MM.1S (cell line): Measurements from ENCODE around the gene NFAT5.

Experiments used
- DNase-seq: peaks from one replicate; pipeline ENCODE4 v3.0.0-alpha.2; 2015
- H2AFZ ChIP-seq: fragments of 300-600 bp; sonication (generic); 2 replicates; pipeline ENCODE4 v1.6.0; 2016; ENCODE audit warnings: antibody characterized with exemption, low read length
- H3F3A ChIP-seq: fragments of 300-600 bp; sonication (generic); 2 replicates; pipeline ENCODE4 v1.6.1; 2016; ENCODE audit warnings: mild to moderate bottlenecking, antibody characterized with exemption, low read length, moderate library complexity, mixed read lengths; ENCODE audit not compliant: insufficient read depth
- H3K27ac ChIP-seq: fragments of 300-600 bp; sonication (generic); 2 replicates; pipeline ENCODE4 v1.5.1; 2016; ENCODE audit warnings: mild to moderate bottlenecking, low read length
- H3K27me3 ChIP-seq: fragments of 300-600 bp; sonication (generic); replicated peaks from 2 replicates; pipeline ENCODE4 v1.6.0; 2016; ENCODE audit warnings: low read length; ENCODE audit not compliant: insufficient read depth
- H3K36me3 ChIP-seq: fragments of 300-600 bp; sonication (generic); replicated peaks from 2 replicates; pipeline ENCODE4 v1.6.1; 2016; ENCODE audit warnings: mild to moderate bottlenecking, low read length, mixed read lengths; ENCODE audit not compliant: insufficient read depth
- H3K4me1 ChIP-seq: fragments of 300-600 bp; sonication (generic); 2 replicates; pipeline ENCODE4 v1.6.1; 2016; ENCODE audit warnings: low read length, mixed read lengths
- H3K4me2 ChIP-seq: fragments of 300-600 bp; sonication (generic); 2 replicates; pipeline ENCODE4 v1.6.0; 2016; ENCODE audit warnings: low read depth, low read length
- H3K4me3 ChIP-seq: fragments of 300-600 bp; sonication (generic); 2 replicates; pipeline ENCODE4 v1.5.1; 2016; ENCODE audit warnings: low read length, mixed read lengths
- H3K79me2 ChIP-seq: fragments of 300-600 bp; sonication (generic); 2 replicates; pipeline ENCODE4 v1.6.1; 2016; ENCODE audit warnings: mixed run types, low read length, mixed read lengths
- H3K9ac ChIP-seq: fragments of 300-600 bp; sonication (generic); 2 replicates; pipeline ENCODE4 v1.6.1; 2016; ENCODE audit warnings: low read length, mixed read lengths
- H3K9me2 ChIP-seq: fragments of 300-600 bp; sonication (generic); replicated peaks from 2 replicates; pipeline ENCODE4 v1.6.1; 2016; ENCODE audit warnings: mild to moderate bottlenecking, low read length, mixed read lengths; ENCODE audit not compliant: insufficient read depth
- H3K9me3 ChIP-seq: fragments of 300-600 bp; sonication (generic); replicated peaks from 2 replicates; pipeline ENCODE4 v1.6.1; 2016; ENCODE audit warnings: mild to moderate bottlenecking, low read length, mixed read lengths; ENCODE audit not compliant: insufficient read depth
- H4K20me1 ChIP-seq: fragments of 300-600 bp; sonication (generic); 2 replicates; pipeline ENCODE4 v1.6.1; 2016; ENCODE audit warnings: mild to moderate bottlenecking, low read length, moderate library complexity, mixed read lengths; ENCODE audit not compliant: insufficient read depth
- CTCF ChIP-seq: fragments of 300-600 bp; sonication (generic); IDR thresholded peaks from 2 replicates; pipeline ENCODE4 v1.5.1; 2016; ENCODE audit warnings: antibody characterized with exemption, low read length, mixed read lengths
- EZH2 ChIP-seq: fragments of 300-600 bp; sonication (generic); optimal IDR thresholded peaks from 2 replicates; pipeline ENCODE3; 2017; ENCODE audit warnings: low read depth, mild to moderate bottlenecking, antibody characterized with exemption, low read length, mixed read lengths
- EZH2phosphoT487 ChIP-seq: fragments of 300-600 bp; sonication (generic); IDR thresholded peaks from 2 replicates; pipeline ENCODE4 v1.6.1; 2018; ENCODE audit warnings: antibody characterized with exemption, low read length

Gene NFAT5

GRCh38 chr16:69598045-69598444, 32.3 kb downstream of the NFAT5 start:
- TF ChIP-seq CTCF (no peak), EZH2phosphoT487 (no peak), EZH2 (no peak)
- no peaks in the 10 kb centered on the region for H3K36me3 ChIP-seq
- no peak overlapping the region for H3K4me3 ChIP-seq
- no peaks in the 10 kb centered on the region for H3F3A ChIP-seq
- H3K9me2 ChIP-seq = no peaks in the 10 kb centered on the region
- no peak overlapping the region for H3K4me2 ChIP-seq
- H4K20me1 ChIP-seq = no peaks in the 10 kb centered on the region; the same call in 1 of the 2 replicates
- no peak for DNase-seq
- H3K9me3 ChIP-seq = no peaks in the 10 kb centered on the region
- no peaks in the 10 kb centered on the region for H3K27me3 ChIP-seq
- H3K9ac ChIP-seq = no peak overlapping the region
- no peak overlapping the region for H2AFZ ChIP-seq
- no peak overlapping the region for H3K27ac ChIP-seq
- H3K79me2 ChIP-seq = peaks cover 18% of the 10 kb centered on the region
- H3K4me1 ChIP-seq = no peaks in the 10 kb centered on the region

DNA sequence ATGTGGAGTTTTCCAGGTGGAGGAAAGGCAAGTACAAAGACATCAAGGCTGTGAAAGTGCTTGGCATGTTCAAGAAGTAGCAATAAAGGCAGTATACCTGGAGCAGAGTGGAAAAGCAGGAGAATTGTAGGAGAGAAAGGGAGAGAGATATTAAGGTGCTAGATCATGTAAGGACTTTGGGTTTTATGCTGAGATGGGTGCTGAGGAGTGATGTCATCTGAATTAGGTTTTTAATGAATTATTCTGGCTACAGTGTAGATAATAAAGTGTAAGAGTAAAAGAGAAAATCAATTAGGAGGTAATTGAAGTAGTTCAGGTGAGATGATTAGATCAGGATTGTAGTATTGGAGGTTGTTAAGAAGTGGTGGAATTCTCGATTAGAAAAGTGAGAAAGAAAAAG, 34.0 kb downstream of the NFAT5 start:
- TF ChIP-seq CTCF (no peak), EZH2phosphoT487 (no peak), EZH2 (no peak)
- Histone ChIP-seq H3K4me2 (no peak overlapping the region), H3K4me1 (no peaks in the 10 kb centered on the region), H3K79me2 (peaks cover 25% of the 10 kb centered on the region), H3K36me3 (no peaks in the 10 kb centered on the region), H3K27me3 (no peaks in the 10 kb centered on the region), H3K4me3 (no peak overlapping the region), H2AFZ (no peak overlapping the region), H3K9ac (no peak overlapping the region), H3K27ac (no peak overlapping the region), H3K9me2 (no peaks in the 10 kb centered on the region), H3K9me3 (no peaks in the 10 kb centered on the region), H3F3A (no peaks in the 10 kb centered on the region), H4K20me1 (peaks cover 8% of the 10 kb centered on the region; the same call in 1 of the 2 replicates)
- no peak for DNase-seq

DNA sequence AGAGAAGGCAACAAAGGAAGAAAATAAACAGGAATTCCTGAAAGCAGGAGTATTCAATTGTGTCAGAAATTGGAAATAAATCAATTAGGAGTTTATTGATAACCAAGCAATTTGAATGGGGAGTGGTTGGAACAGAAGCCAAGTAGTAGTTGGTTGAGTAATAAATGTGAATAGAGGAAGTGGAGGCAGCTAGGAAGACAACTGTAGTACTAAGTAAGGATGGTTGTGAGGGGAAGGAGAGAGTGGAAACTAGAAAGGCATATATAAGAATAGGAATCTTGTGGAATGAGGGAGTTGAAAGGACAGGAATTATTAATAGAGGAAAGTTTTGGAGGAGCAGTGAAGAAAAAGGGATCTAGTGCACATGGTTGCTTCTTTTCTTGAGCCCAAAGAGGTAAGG, 34.4 kb downstream of the NFAT5 start:
- H3K27me3 ChIP-seq = no peaks in the 10 kb centered on the region
- no peak overlapping the region for H2AFZ ChIP-seq
- H3K79me2 ChIP-seq = peaks cover 26% of the 10 kb centered on the region
- no peak for TF ChIP-seq EZH2phosphoT487
- H3K4me3 ChIP-seq = no peak overlapping the region
- no peak for DNase-seq
- H3K9ac ChIP-seq = no peak overlapping the region
- no peaks in the 10 kb centered on the region for H3K36me3 ChIP-seq
- no peaks in the 10 kb centered on the region for H3K9me2 ChIP-seq
- no peak overlapping the region for H3K4me2 ChIP-seq
- H4K20me1 ChIP-seq = peaks cover 8% of the 10 kb centered on the region; the same call in 1 of the 2 replicates
- no peaks in the 10 kb centered on the region for H3K4me1 ChIP-seq
- no peaks in the 10 kb centered on the region for H3K9me3 ChIP-seq
- H3K27ac ChIP-seq = no peak overlapping the region
- H3F3A ChIP-seq = no peaks in the 10 kb centered on the region

DNA sequence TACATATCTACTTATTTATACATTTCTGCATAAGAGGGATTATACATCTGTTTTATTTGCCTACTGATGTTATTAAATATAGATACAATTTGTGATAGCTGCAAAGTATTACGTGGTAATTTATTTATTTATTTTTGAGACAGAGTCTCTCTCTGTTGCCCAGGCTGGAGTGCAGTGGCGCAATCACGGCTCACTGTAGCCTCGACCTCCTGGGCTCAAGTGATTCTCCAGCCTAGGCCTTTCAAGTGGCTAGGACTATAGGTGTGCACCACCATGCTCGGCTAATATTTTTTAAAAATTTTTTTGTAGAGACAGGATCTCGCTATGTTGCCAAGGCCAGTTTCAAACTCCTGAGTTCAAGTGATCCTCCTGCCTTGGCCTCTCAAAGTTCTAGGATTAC, 35.5 kb downstream of the NFAT5 start:
- 0 out of 2 replicates have a peak, but pooled peaks cover 2% of the 10 kb centered on the region for H3K4me1 ChIP-seq
- H3K79me2 ChIP-seq = peaks cover 26% of the 10 kb centered on the region
- no peak for TF ChIP-seq CTCF
- no peak for TF ChIP-seq EZH2phosphoT487
- TF ChIP-seq EZH2 = no peak
- H4K20me1 ChIP-seq = peaks cover 8% of the 10 kb centered on the region; the same call in 1 of the 2 replicates
- H3K4me2 ChIP-seq = no peak overlapping the region
- H3K9me3 ChIP-seq = no peaks in the 10 kb centered on the region
- H2AFZ ChIP-seq = no peak overlapping the region
- H3K9me2 ChIP-seq = no peaks in the 10 kb centered on the region
- H3K27ac ChIP-seq = no peak overlapping the region
- no peak for DNase-seq
- no peak overlapping the region for H3K9ac ChIP-seq
- H3K36me3 ChIP-seq = no peaks in the 10 kb centered on the region
- no peaks in the 10 kb centered on the region for H3K27me3 ChIP-seq
- no peak overlapping the region for H3K4me3 ChIP-seq
- no peaks in the 10 kb centered on the region for H3F3A ChIP-seq
